SHP77 treated with DMSO at 0.1 percent for 48 hours (cell line): ENCODE measurements around the gene NRXN2.

Experiments
- DNase-seq: peaks from one replicate; lab custom pipeline; 2025; lab: John Stamatoyannopoulos, UW

Gene NRXN2

GRCh38 chr11:64649291-64649697, 73.7 kb downstream of the NRXN2 start:
- DNase-seq: no peak

GRCh38 chr11:64648551-64648950, 74.4 kb downstream of the NRXN2 start:
- DNase-seq: no peak

GRCh38 chr11:64647019-64647779, 75.8 kb downstream of the NRXN2 start:
- no peak for DNase-seq

- no peak for DNase-seq
Observed at GRCh38 chr11:64644647-64645275, 78.2 kb downstream of the NRXN2 start.

GRCh38 chr11:64643920-64644646, 78.9 kb downstream of the NRXN2 start:
- no peak for DNase-seq

- no peak for DNase-seq
Observed at GRCh38 chr11:64643256-64643881, 79.6 kb downstream of the NRXN2 start.

- DNase-seq: no peak
Observed at GRCh38 chr11:64642871-64643255, 80.1 kb downstream of the NRXN2 start.

- no peak for DNase-seq
Observed at GRCh38 chr11:64642418-64642735, 80.6 kb downstream of the NRXN2 start.

- DNase-seq: no peak
Observed at GRCh38 chr11:64641596-64642417, 81.2 kb downstream of the NRXN2 start.

GRCh38 chr11:64639885-64640284, 83.1 kb downstream of the NRXN2 start:
- no peak for DNase-seq

- no peak for DNase-seq
Observed at GRCh38 chr11:64638829-64639228, 84.2 kb downstream of the NRXN2 start.

- no peak for DNase-seq
Observed at GRCh38 chr11:64638018-64638665, 84.9 kb downstream of the NRXN2 start.

GRCh38 chr11:64637334-64638017, 85.5 kb downstream of the NRXN2 start:
- DNase-seq: no peak

- DNase-seq: no peak
Observed at GRCh38 chr11:64633555-64634159, 89.3 kb downstream of the NRXN2 start.

- DNase-seq: no peak
Observed at GRCh38 chr11:64632654-64633053, 90.3 kb downstream of the NRXN2 start.

GRCh38 chr11:64632237-64632636, 90.8 kb downstream of the NRXN2 start:
- no peak for DNase-seq

- no peak for DNase-seq
Observed at GRCh38 chr11:64631675-64632074, 91.3 kb downstream of the NRXN2 start.

GRCh38 chr11:64629796-64630562, 93.0 kb downstream of the NRXN2 start:
- no peak for DNase-seq

- DNase-seq: no peak
Observed at GRCh38 chr11:64629103-64629502, 93.9 kb downstream of the NRXN2 start.

- no peak for DNase-seq
Observed at GRCh38 chr11:64628596-64628995, 94.4 kb downstream of the NRXN2 start.
